ENCODE results near the gene RAB40C. TPM values are rescaled to one million over a fixed set of nuclear protein-coding genes. Genes with fewer than 3 reads are reported as not detected.

Gene RAB40C
- total and polyA plus RNA-seq, 9 of the 15 experiments (the other 6 are each of a cell fraction or from before 2014, with no cell fraction given): 0.17 to 23.4 (median 8.7) TPM

GRCh38 chr16:546909-547770, 42.7 kb upstream of the RAB40C start (continued):
- TF ChIP-seq NKRF (IDR thresholded peaks at IDR 0.05; ENCODE audit: borderline replicate concordance) (no peak), EZH2 (IDR thresholded peaks at IDR 0.05; ENCODE audit: borderline replicate concordance, low read depth, low read length) (no peak), TCF3 (CRISPR knock-in tag; IDR thresholded peaks at IDR 0.05) (no peak), TFAP4 (CRISPR knock-in tag; IDR thresholded peaks at IDR 0.05; ENCODE audit: borderline replicate concordance) (peak; percentile 59; the same call in 1 of the 2 replicates), NR1H2 (CRISPR knock-in tag; IDR thresholded peaks at IDR 0.05) (no peak), CREM (IDR thresholded peaks at IDR 0.05; ENCODE audit: low read depth) (no peak), ZNF124 (CRISPR knock-in tag; IDR thresholded peaks at IDR 0.05) (no peak), MEIS2 (IDR thresholded peaks at IDR 0.05; ENCODE audit: partially characterized antibody) (no peak), SIRT6 (IDR thresholded peaks at IDR 0.05; ENCODE audit: low read depth, low read length) (no peak), CREB3L1 (IDR thresholded peaks at IDR 0.05; ENCODE audit: borderline replicate concordance, low read depth) (no peak), SRF (CRISPR knock-in tag; IDR thresholded peaks at IDR 0.05) (no peak), NCOA6 (IDR thresholded peaks at IDR 0.05) (no peak), PATZ1 (CRISPR knock-in tag; IDR thresholded peaks at IDR 0.05; ENCODE audit: borderline replicate concordance) (no peak), STAT6 (CRISPR knock-in tag; IDR thresholded peaks at IDR 0.05) (no peak), BHLHE40 (IDR thresholded peaks at IDR 0.05; ENCODE audit: low read length) (0 out of 2 replicates have a peak, but pooled peaks have one; percentile 21), KHSRP (IDR thresholded peaks at IDR 0.05) (no peak), TFAM (CRISPR knock-in tag; conservative IDR thresholded peaks at IDR 0.05) (no peak), SAFB (IDR thresholded peaks at IDR 0.05; ENCODE audit: borderline replicate concordance, low read depth, low read length) (no peak)
